Measurements from ENCODE around the gene BANK1. TPM values are rescaled to one million over a fixed set of nuclear protein-coding genes. Genes with fewer than 3 reads are reported as not detected.
A peak's percentile ranks its signal among the peaks of the same experiment; 100 is the strongest.

BANK1 gene
- total and polyA plus RNA-seq, 2 experiments from 2014 or later = not detected

DNA sequence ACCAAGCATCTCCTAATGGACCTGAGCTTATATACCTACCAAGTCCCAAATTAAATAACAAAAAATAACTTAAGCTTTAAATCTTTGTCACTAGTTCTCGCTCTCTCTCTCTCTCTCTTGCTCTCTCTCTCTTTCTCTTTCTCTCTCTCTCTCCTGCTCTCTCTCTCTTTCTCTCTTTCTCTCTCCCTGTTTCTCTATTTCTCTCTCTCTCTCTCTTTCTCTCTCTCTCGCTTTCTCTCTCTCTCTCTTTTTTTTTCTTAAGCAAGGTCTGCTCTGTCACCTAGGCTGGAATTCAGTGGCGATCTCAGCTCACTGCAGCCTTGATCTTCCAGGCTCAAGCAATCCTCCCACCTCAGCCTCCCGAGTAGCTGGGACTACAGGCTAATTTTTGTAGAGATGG is 266.6 kb downstream of the BANK1 start:
- Histone ChIP-seq H4K20me1 (ENCODE audit: insufficient read depth) (no peaks in the 10 kb centered on the region), H3K27me3 (replicated peaks; ENCODE audit: insufficient read depth) (no peaks in the 10 kb centered on the region), H2AFZ (no peak overlapping the region), H3K4me3 (no peak overlapping the region), H3K9ac (no peak overlapping the region), H3K79me2 (ENCODE audit: insufficient read depth) (no peaks in the 10 kb centered on the region), H3K36me3 (ENCODE audit: low read depth) (no peaks in the 10 kb centered on the region), H3K27ac (no peak overlapping the region), H3K9me2 (ENCODE audit: insufficient read depth) (no peaks in the 10 kb centered on the region), H3F3A (ENCODE audit: insufficient read depth) (no peaks in the 10 kb centered on the region), H3K9me3 (ENCODE audit: low read depth) (no peaks in the 10 kb centered on the region), H3K4me1 (ENCODE audit: insufficient read depth) (no peaks in the 10 kb centered on the region), H3K4me2 (ENCODE audit: unreplicated experiment) (no peak overlapping the region)
- in situ Hi-C loops (cut with MboI) = no loop called here
- WGBS, 2 experiments (ENCODE audit: low coverage in 1 of 2, low lambda C conversion rate in 2 of 2, missing lambda C conversion rate in 2 of 2) = 47 to 48% methylated on average over 4 of the region's 4 CpGs
- DNase-seq = no peak
- TF ChIP-seq EZH2phosphoT487 (IDR thresholded peaks at IDR 0.05; ENCODE audit: insufficient read depth, low read depth) = no peak
- TF ChIP-seq EZH2 (IDR thresholded peaks at IDR 0.05; ENCODE audit: insufficient read depth, poor library complexity, severe bottlenecking) = no peak

DNA sequence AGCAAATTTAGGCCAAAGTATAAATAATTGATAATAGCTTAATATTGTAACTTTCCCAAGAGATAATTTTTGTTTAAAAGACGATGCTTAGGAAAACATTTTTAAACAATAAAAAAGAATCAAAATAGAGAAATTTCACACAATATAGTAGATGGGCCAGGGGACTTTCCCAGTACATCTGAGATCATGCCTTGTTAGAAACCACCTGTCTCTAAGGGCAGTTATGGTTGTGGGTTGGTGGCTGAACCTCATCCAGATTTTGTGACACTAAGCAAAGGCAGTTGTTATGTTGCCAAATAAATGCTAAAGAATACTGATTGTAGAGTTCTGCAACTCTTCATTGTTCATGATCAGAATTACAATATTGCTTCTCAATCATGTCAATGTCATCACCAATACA is 270.6 kb downstream of the BANK1 start:
- Histone ChIP-seq H4K20me1 (ENCODE audit: insufficient read depth) (no peaks in the 10 kb centered on the region), H3K9me2 (ENCODE audit: insufficient read depth) (no peaks in the 10 kb centered on the region), H3K4me3 (no peak overlapping the region), H2AFZ (no peak overlapping the region), H3F3A (ENCODE audit: insufficient read depth) (no peaks in the 10 kb centered on the region), H3K9me3 (ENCODE audit: low read depth) (no peaks in the 10 kb centered on the region), H3K4me1 (ENCODE audit: insufficient read depth) (no peaks in the 10 kb centered on the region), H3K27ac (no peak overlapping the region), H3K79me2 (ENCODE audit: insufficient read depth) (no peaks in the 10 kb centered on the region), H3K9ac (no peak overlapping the region), H3K4me2 (ENCODE audit: unreplicated experiment) (no peak overlapping the region), H3K36me3 (ENCODE audit: low read depth) (no peaks in the 10 kb centered on the region), H3K27me3 (replicated peaks; ENCODE audit: insufficient read depth) (no peaks in the 10 kb centered on the region)
- in situ Hi-C loops (cut with MboI) = no loop called here
- 31 to 38% methylated on average over 1 of the region's 1 CpG for WGBS, 2 experiments (ENCODE audit: low coverage in 1 of 2, low lambda C conversion rate in 2 of 2, missing lambda C conversion rate in 2 of 2)
- TF ChIP-seq EZH2phosphoT487 (IDR thresholded peaks at IDR 0.05; ENCODE audit: insufficient read depth, low read depth) = no peak
- DNase-seq = no peak

DNA sequence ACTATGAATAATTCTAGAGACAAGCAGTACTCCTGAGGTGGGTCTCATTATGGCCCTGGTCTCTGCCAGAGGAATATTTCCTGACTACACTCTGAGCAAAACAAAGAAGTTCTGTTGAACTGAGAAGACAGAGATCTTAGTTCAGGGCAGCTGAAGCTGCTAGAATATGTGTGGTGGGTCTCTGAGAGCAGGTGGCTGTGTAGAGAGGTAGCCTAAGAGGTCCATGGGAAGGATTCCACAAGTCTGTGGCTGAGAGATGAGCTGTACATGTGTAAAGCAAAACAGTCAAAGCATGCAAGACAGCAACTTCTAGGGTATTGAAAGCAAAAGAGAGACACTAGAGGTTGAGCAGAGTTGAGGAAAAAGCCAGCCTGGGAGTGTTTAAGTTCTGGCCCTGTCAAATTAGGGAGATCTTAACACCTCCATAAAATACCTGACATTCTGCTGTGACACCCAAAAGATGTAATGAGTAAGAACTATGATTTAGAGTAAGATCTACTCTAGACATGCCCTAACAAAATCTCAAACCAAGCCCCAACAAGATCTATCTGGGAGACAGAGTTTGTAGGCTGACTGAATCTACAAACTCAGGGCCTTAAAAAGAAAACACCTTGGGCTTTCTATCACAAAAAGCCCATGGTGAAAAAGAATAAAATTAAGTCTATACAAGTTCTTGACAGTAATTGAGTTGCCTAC is 274.4 kb downstream of the BANK1 start:
- no peak for TF ChIP-seq EZH2phosphoT487 (IDR thresholded peaks at IDR 0.05; ENCODE audit: insufficient read depth, low read depth)
- no peak for TF ChIP-seq EZH2 (IDR thresholded peaks at IDR 0.05; ENCODE audit: insufficient read depth, poor library complexity, severe bottlenecking)
- Histone ChIP-seq H3K79me2 (ENCODE audit: insufficient read depth) (no peaks in the 10 kb centered on the region), H3K27me3 (replicated peaks; ENCODE audit: insufficient read depth) (no peaks in the 10 kb centered on the region), H3K4me2 (ENCODE audit: unreplicated experiment) (no peak overlapping the region), H3K36me3 (ENCODE audit: low read depth) (no peaks in the 10 kb centered on the region), H4K20me1 (ENCODE audit: insufficient read depth) (no peaks in the 10 kb centered on the region), H3K9me2 (ENCODE audit: insufficient read depth) (no peaks in the 10 kb centered on the region), H3K27ac (no peak overlapping the region), H3K4me3 (no peak overlapping the region), H2AFZ (no peak overlapping the region), H3K9me3 (ENCODE audit: low read depth) (no peaks in the 10 kb centered on the region), H3K4me1 (ENCODE audit: insufficient read depth) (no peaks in the 10 kb centered on the region), H3K9ac (no peak overlapping the region), H3F3A (ENCODE audit: insufficient read depth) (no peaks in the 10 kb centered on the region)
- in situ Hi-C loops (cut with MboI) = no loop called here
- DNase-seq = no peak

DNA sequence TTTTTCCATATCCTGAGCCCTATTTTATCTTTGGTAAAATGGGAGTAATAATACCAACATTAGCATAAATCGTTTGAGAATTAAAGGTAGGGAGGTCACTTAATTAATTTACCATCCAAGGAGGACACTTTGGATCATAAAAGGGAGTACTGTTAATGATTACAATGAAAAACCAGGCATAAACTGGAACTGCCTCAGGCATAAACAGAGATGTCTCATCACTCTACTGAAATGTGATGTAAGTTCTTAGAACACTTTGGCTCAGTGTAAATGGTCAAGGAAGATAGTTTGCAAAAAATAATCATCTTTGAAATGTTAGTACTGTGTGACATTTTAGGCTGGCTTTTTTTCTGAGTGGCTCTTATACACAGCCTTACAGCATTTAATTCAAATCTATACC is 286.1 kb downstream of the BANK1 start:
- H3K27ac ChIP-seq = no peak overlapping the region
- H3K4me1 ChIP-seq (ENCODE audit: insufficient read depth) = no peaks in the 10 kb centered on the region
- no peak overlapping the region for H3K4me2 ChIP-seq (ENCODE audit: unreplicated experiment)
- 0 to 5% methylated on average over 1 of the region's 1 CpG for WGBS, 2 experiments (ENCODE audit: low coverage in 1 of 2, low lambda C conversion rate in 2 of 2, missing lambda C conversion rate in 2 of 2)
- H3K9me2 ChIP-seq (ENCODE audit: insufficient read depth) = no peaks in the 10 kb centered on the region
- H2AFZ ChIP-seq = no peak overlapping the region
- in situ Hi-C loops (cut with MboI) = no loop called here
- no peak overlapping the region for H3K9ac ChIP-seq
- no peaks in the 10 kb centered on the region for H3K27me3 ChIP-seq (replicated peaks; ENCODE audit: insufficient read depth)
- DNase-seq = peak; percentile 1
- TF ChIP-seq EZH2phosphoT487 (IDR thresholded peaks at IDR 0.05; ENCODE audit: insufficient read depth, low read depth) (no peak), EZH2 (IDR thresholded peaks at IDR 0.05; ENCODE audit: insufficient read depth, poor library complexity, severe bottlenecking) (no peak)
- no peaks in the 10 kb centered on the region for H3K9me3 ChIP-seq (ENCODE audit: low read depth)
- no peaks in the 10 kb centered on the region for H3F3A ChIP-seq (ENCODE audit: insufficient read depth)
- no peaks in the 10 kb centered on the region for H3K79me2 ChIP-seq (ENCODE audit: insufficient read depth)
- H4K20me1 ChIP-seq (ENCODE audit: insufficient read depth) = no peaks in the 10 kb centered on the region
- H3K4me3 ChIP-seq = no peak overlapping the region
- no peaks in the 10 kb centered on the region for H3K36me3 ChIP-seq (ENCODE audit: low read depth)

DNA sequence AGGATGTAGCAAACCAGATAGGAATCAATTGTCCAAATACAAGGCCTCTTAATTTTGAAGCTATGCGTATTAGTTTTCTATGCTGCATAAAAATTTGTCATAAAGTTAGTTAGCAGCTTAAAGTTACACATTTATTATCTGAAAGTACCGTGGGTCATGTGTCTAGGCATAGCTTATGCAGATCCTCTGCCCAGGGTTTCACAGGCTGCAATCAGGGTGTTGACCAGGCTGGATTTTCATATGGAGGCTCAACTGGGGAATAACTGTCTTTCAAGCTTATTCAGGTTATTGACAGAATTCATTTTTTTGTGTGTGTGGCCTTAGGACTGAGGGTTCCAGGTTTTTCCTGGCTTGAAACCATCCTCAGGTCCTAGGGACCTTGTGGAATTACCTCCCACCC is 289.7 kb downstream of the BANK1 start:
- Histone ChIP-seq H3F3A (ENCODE audit: insufficient read depth) (no peaks in the 10 kb centered on the region), H4K20me1 (ENCODE audit: insufficient read depth) (no peaks in the 10 kb centered on the region), H3K27me3 (replicated peaks; ENCODE audit: insufficient read depth) (no peaks in the 10 kb centered on the region), H3K79me2 (ENCODE audit: insufficient read depth) (no peaks in the 10 kb centered on the region), H2AFZ (no peak overlapping the region), H3K4me2 (ENCODE audit: unreplicated experiment) (no peak overlapping the region), H3K36me3 (ENCODE audit: low read depth) (no peaks in the 10 kb centered on the region), H3K9ac (no peak overlapping the region), H3K9me3 (ENCODE audit: low read depth) (no peaks in the 10 kb centered on the region), H3K27ac (no peak overlapping the region), H3K9me2 (ENCODE audit: insufficient read depth) (no peaks in the 10 kb centered on the region), H3K4me1 (ENCODE audit: insufficient read depth) (no peaks in the 10 kb centered on the region), H3K4me3 (no peak overlapping the region)
- in situ Hi-C loops (cut with MboI) = no loop called here
- no peak for DNase-seq
- WGBS, 2 experiments (ENCODE audit: low coverage in 1 of 2, low lambda C conversion rate in 2 of 2, missing lambda C conversion rate in 2 of 2) = 46 to 47% methylated on average over 2 of the region's 2 CpGs
- no peak for TF ChIP-seq EZH2 (IDR thresholded peaks at IDR 0.05; ENCODE audit: insufficient read depth, poor library complexity, severe bottlenecking)
- TF ChIP-seq EZH2phosphoT487 (IDR thresholded peaks at IDR 0.05; ENCODE audit: insufficient read depth, low read depth) = no peak

Data from GM23248 (cell line).